ENCODE measurements around the gene SYDE1. TPM values are rescaled to one million over a fixed set of nuclear protein-coding genes. Genes with fewer than 3 reads are reported as not detected.
"Not testable (repeated sequence)": the region's sequence is repeated elsewhere in the genome, so short reads cannot be mapped to it uniquely, and the experiment has no call there.

The SYDE1 gene
- 13.1 TPM for total RNA-seq
- long read RNA-seq, transcript SYDE1-201 (8 exons, 3,264 nt), result major isoform, 20 of 29 reads
- long read RNA-seq, partial matches to known transcripts, result 5 of 29 reads
- long read RNA-seq, other reads (novel, unspliced or antisense), result 1 of 29 reads

GRCh38 chr19:15107061-15108010, at the start of gene SYDE1:
Gene SYDE1 (plus strand): TSS chr19:15107401. CDS start chr19:15107434, 33 bp downstream.
- no peaks in the 10 kb centered on the region for H3K27me3 ChIP-seq (ENCODE audit: low read depth)
- intact Hi-C loops (cut with micrococcal nuclease), result no loop called here
- peak within 1 kb of the TSS; percentile 91 for H3K4me3 ChIP-seq
- peaks cover 24% of the 10 kb centered on the region for H3K4me1 ChIP-seq
- peaks cover 33% of the 10 kb centered on the region for H3K36me3 ChIP-seq
- peak; percentile 56 for DNase-seq
- H3K27ac ChIP-seq (replicated peaks), result peak within 1 kb of the TSS; percentile 97
- peaks cover 22% of the 10 kb centered on the region for H3K9me3 ChIP-seq (replicated peaks)
- no peak for TF ChIP-seq CTCF (IDR thresholded peaks at IDR 0.05; ENCODE audit: borderline replicate concordance)

- H3K4me3 ChIP-seq, result no peak overlapping the region
- DNase-seq, result no peak
- no peak overlapping the region for H3K27ac ChIP-seq (replicated peaks)
- TF ChIP-seq CTCF (IDR thresholded peaks at IDR 0.05; ENCODE audit: borderline replicate concordance), result no peak
- H3K27me3 ChIP-seq (ENCODE audit: low read depth), result peaks cover 85% of the 10 kb centered on the region
- no peaks in the 10 kb centered on the region for H3K36me3 ChIP-seq
- no peaks in the 10 kb centered on the region for H3K4me1 ChIP-seq
- H3K9me3 ChIP-seq (replicated peaks), result no peaks in the 10 kb centered on the region
- intact Hi-C loops (cut with micrococcal nuclease), result no loop called here
These were observed 45.2 kb upstream of the SYDE1 start for GRCh38 chr19:15062036-15062435.

- H3K4me1 ChIP-seq; DNase-seq; intact Hi-C loops (cut with micrococcal nuclease); H3K4me3 ChIP-seq; H3K27ac ChIP-seq (replicated peaks); H3K36me3 ChIP-seq; H3K9me3 ChIP-seq (replicated peaks): not testable (repeated sequence)
- H3K27me3 ChIP-seq (ENCODE audit: low read depth), result peaks cover 82% of the 10 kb centered on the region
These were observed 36.8 kb upstream of the SYDE1 start for GRCh38 chr19:15070386-15070785.

GRCh38 chr19:15072930-15073647, 34.1 kb upstream of the SYDE1 start:
- Histone ChIP-seq H3K4me3 (no peak overlapping the region), H3K9me3 (replicated peaks) (no peaks in the 10 kb centered on the region), H3K27me3 (ENCODE audit: low read depth) (peaks cover 81% of the 10 kb centered on the region), H3K4me1 (no peaks in the 10 kb centered on the region), H3K36me3 (no peaks in the 10 kb centered on the region), H3K27ac (replicated peaks) (no peak overlapping the region)
- TF ChIP-seq CTCF (IDR thresholded peaks at IDR 0.05; ENCODE audit: borderline replicate concordance), result no peak
- DNase-seq, result no peak
- intact Hi-C loops (cut with micrococcal nuclease), result no loop called here

GRCh38 chr19:15074371-15074770, 32.8 kb upstream of the SYDE1 start:
- intact Hi-C loops (cut with micrococcal nuclease), result no loop called here
- no peak for TF ChIP-seq CTCF (IDR thresholded peaks at IDR 0.05; ENCODE audit: borderline replicate concordance)

More at GRCh38 chr19:15074371-15074770, 32.8 kb upstream of the SYDE1 start:
- H3K27ac ChIP-seq (replicated peaks), result no peak overlapping the region
- H3K36me3 ChIP-seq, result no peaks in the 10 kb centered on the region
- no peaks in the 10 kb centered on the region for H3K4me1 ChIP-seq
- H3K4me3 ChIP-seq, result no peak overlapping the region
- no peak for DNase-seq
- H3K9me3 ChIP-seq (replicated peaks), result no peaks in the 10 kb centered on the region
- H3K27me3 ChIP-seq (ENCODE audit: low read depth), result peaks cover 79% of the 10 kb centered on the region

Data from left ventricle myocardium inferior (tissue), 1 donor.